Inferior parietal cortex (tissue), 1 donor: ENCODE data around the gene MRC1.

ENCODE experiments used
- DNase-seq: peaks from one replicate; pipeline ENCODE4 v3.0.0-alpha.2; 2016; ENCODE audit errors: extremely low spot score

MRC1 gene

GRCh38 chr10:17847585-17848296 lies 38.6 kb downstream of the MRC1 start:
- peak; percentile 71 for DNase-seq

- no peak for DNase-seq
Measured at GRCh38 chr10:17848646-17849045, 39.5 kb downstream of the MRC1 start.

GRCh38 chr10:17850501-17850900 lies 41.4 kb downstream of the MRC1 start:
- no peak for DNase-seq

- DNase-seq: peak; percentile 53
Measured at GRCh38 chr10:17851611-17852010, 42.5 kb downstream of the MRC1 start.

GRCh38 chr10:17854044-17854652 lies 45.0 kb downstream of the MRC1 start:
- no peak for DNase-seq

GRCh38 chr10:17857040-17857439 lies 47.9 kb downstream of the MRC1 start:
- no peak for DNase-seq

GRCh38 chr10:17859492-17860156 lies 50.5 kb downstream of the MRC1 start:
- no peak for DNase-seq

GRCh38 chr10:17861760-17862159 lies 52.6 kb downstream of the MRC1 start:
- no peak for DNase-seq

- no peak for DNase-seq
Measured at GRCh38 chr10:17865351-17865750, 56.2 kb downstream of the MRC1 start.

GRCh38 chr10:17866346-17866745 lies 57.2 kb downstream of the MRC1 start:
- no peak for DNase-seq

- DNase-seq: no peak
Measured at GRCh38 chr10:17867056-17867455, 57.9 kb downstream of the MRC1 start.

GRCh38 chr10:17871036-17871435 lies 61.9 kb downstream of the MRC1 start:
- no peak for DNase-seq

- DNase-seq: no peak
Measured at GRCh38 chr10:17872191-17873091, 63.3 kb downstream of the MRC1 start.

- DNase-seq: no peak
Measured at GRCh38 chr10:17873946-17874345, 64.8 kb downstream of the MRC1 start.

GRCh38 chr10:17877121-17877520 lies 68.0 kb downstream of the MRC1 start:
- DNase-seq: no peak

- DNase-seq: no peak
Measured at GRCh38 chr10:17878896-17879295, 69.7 kb downstream of the MRC1 start.

- DNase-seq: no peak
Measured at GRCh38 chr10:17880601-17881000, 71.5 kb downstream of the MRC1 start.

- peak; percentile 23 for DNase-seq
Measured at GRCh38 chr10:17882557-17882956, 73.4 kb downstream of the MRC1 start.

GRCh38 chr10:17883621-17884020 lies 74.5 kb downstream of the MRC1 start:
- no peak for DNase-seq

- no peak for DNase-seq
Measured at GRCh38 chr10:17888189-17888588, 79.0 kb downstream of the MRC1 start.

GRCh38 chr10:17891435-17891834 lies 82.3 kb downstream of the MRC1 start:
- no peak for DNase-seq

- DNase-seq: no peak
Measured at GRCh38 chr10:17904564-17904963, 95.4 kb downstream of the MRC1 start.
